Activated naive CD4-positive, alpha-beta T cell treated with anti-CD3 and anti-CD28 coated beads, Interleukin-2, amount 10 ng/mL, durations not matched to agents 5 hours and 36 hours (primary cell): ENCODE measurements around the gene RNF157. TPM values are rescaled to one million over a fixed set of nuclear protein-coding genes. Genes with fewer than 3 reads are reported as not detected.

Source experiments
- microRNA-seq: library from miRNA; unstranded; fragments of <30 nt; microRNA quantifications from one replicate; pipeline ENCODE4 v1.2.0, GENCODE V29; 2022; ENCODE audit warnings: borderline microRNAs expressed, borderline replicate concordance
- total RNA-seq, 2 experiments: library from RNA; stranded (reverse); gene quantifications; one replicate each; pipeline ENCODE4 v1.2.3, GENCODE V29; 2021

Gene RNF157
- 100 to 1,000 TPM; 117 to 127 TPM for total RNA-seq

GRCh38 chr17:76240461-76241203, at the start of gene RNF157:
RNF157 (minus strand) TSS chr17:76240493; CDS start chr17:76240240, 253 bp downstream.

GRCh38 chr17:76264755-76265623, 24.7 kb upstream of the RNF157 start, which contains the start of gene UBALD2:
UBALD2 (plus strand) TSS chr17:76265348; CDS start chr17:76265506, 158 bp downstream.

GRCh38 chr17:76141212-76142038, 98.9 kb downstream of the RNF157 start, which contains the start of gene FOXJ1:
FOXJ1 (minus strand) TSS chr17:76141245; CDS start chr17:76140395, 850 bp downstream.

GRCh38 chr17:76103274-76104139, 136.8 kb downstream of the RNF157 start, which contains the start of gene EXOC7:
EXOC7 (minus strand) TSS chr17:76103787; CDS start chr17:76103692, 95 bp downstream.

Small RNA genes lying within 50 kb of the gene (microRNA-seq; reads per million reads assigned to microRNA genes)
- not detected for gene MIR6868

Other genes with a start within 250 kb of the RNF157 start
- 1 to 10 TPM; 5.5 to 6.9 TPM for gene CDK3, start 239.6 kb downstream of the RNF157 start, total RNA-seq
- under 1 TPM; 0.14 to 0.18 TPM for gene EVPL, start 213.2 kb downstream of the RNF157 start, total RNA-seq
- 10 to 100 TPM; 80.3 to 83.5 TPM for gene SRP68, start 168.0 kb downstream of the RNF157 start, total RNA-seq
- gene GALR2, start 165.7 kb downstream of the RNF157 start, total RNA-seq: under 1 TPM in 1 of 2 experiments, not detected in 1; 0.15 TPM
- under 1 TPM; 0.14 to 0.15 TPM for gene ZACN, start 161.3 kb downstream of the RNF157 start, total RNA-seq
- 100 to 1,000 TPM; 131 TPM for gene EXOC7, start 136.7 kb downstream of the RNF157 start, total RNA-seq
- gene FOXJ1, start 99.2 kb downstream of the RNF157 start, total RNA-seq: 1 to 10 TPM; 1.6 to 1.9 TPM
- 100 to 1,000 TPM; 447 to 450 TPM for gene UBALD2, start 24.9 kb upstream of the RNF157 start, total RNA-seq
- 1 to 10 TPM; 2.2 to 2.3 TPM for gene QRICH2, start 67.8 kb upstream of the RNF157 start, total RNA-seq
- 10 to 100 TPM; 56.7 to 63.3 TPM for gene PRPSAP1, start 113.4 kb upstream of the RNF157 start, total RNA-seq
- 1 to 10 TPM; 1.8 TPM for gene SPHK1, start 144.1 kb upstream of the RNF157 start, total RNA-seq
- 10 to 100 TPM; 30.7 to 31.0 TPM for gene UBE2O, start 212.7 kb upstream of the RNF157 start, total RNA-seq
- not detected for gene AANAT, start 227.1 kb upstream of the RNF157 start, total RNA-seq